ENCODE data around the gene ADAM12.

DNA sequence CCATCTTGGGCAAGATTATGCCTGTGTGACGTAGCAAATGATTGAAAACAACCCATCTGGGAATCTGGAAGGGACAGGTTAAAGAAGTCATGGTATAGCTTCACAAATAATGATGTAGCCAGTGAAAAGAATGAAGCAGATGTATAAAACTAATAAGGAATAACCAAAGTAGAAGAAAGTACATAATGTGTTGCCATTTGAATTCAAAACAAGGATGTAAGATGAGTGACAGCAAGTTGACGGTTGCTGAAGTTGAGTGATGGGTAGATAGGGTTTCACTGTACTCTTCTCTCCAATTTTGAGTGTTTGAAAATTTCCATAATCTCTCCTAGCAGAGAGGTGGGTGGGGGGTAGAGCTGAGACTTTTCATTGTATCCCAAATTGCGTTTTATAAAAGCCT lies 358.3 kb downstream of the ADAM12 start:
- no peak for TF ChIP-seq CSDC2 (CRISPR knock-in tag; IDR thresholded peaks at IDR 0.05)
- no peak for TF ChIP-seq ZNF565 (CRISPR knock-in tag; conservative IDR thresholded peaks at IDR 0.05; ENCODE audit: low read depth)
- TF ChIP-seq BACH2 (CRISPR knock-in tag; IDR thresholded peaks at IDR 0.05; ENCODE audit: borderline replicate concordance) = no peak
- TF ChIP-seq, protein P1, sequence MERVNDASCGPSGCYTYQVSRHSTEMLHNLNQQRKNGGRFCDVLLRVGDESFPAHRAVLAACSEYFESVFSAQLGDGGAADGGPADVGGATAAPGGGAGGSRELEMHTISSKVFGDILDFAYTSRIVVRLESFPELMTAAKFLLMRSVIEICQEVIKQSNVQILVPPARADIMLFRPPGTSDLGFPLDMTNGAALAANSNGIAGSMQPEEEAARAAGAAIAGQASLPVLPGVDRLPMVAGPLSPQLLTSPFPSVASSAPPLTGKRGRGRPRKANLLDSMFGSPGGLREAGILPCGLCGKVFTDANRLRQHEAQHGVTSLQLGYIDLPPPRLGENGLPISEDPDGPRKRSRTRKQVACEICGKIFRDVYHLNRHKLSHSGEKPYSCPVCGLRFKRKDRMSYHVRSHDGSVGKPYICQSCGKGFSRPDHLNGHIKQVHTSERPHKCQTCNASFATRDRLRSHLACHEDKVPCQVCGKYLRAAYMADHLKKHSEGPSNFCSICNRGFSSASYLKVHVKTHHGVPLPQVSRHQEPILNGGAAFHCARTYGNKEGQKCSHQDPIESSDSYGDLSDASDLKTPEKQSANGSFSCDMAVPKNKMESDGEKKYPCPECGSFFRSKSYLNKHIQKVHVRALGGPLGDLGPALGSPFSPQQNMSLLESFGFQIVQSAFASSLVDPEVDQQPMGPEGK (CRISPR knock-in tag; IDR thresholded peaks at IDR 0.05; ENCODE audit: borderline replicate concordance) = no peak
- no peak for TF ChIP-seq TCF4 (CRISPR knock-in tag; IDR thresholded peaks at IDR 0.05; ENCODE audit: borderline replicate concordance)
- no peak for TF ChIP-seq RARB (CRISPR knock-in tag; IDR thresholded peaks at IDR 0.05)
